ENCODE results near the gene PGBD1.
"Not testable (repeated sequence)": the region's sequence is repeated elsewhere in the genome, so short reads cannot be mapped to it uniquely, and the experiment has no call there.

DNA sequence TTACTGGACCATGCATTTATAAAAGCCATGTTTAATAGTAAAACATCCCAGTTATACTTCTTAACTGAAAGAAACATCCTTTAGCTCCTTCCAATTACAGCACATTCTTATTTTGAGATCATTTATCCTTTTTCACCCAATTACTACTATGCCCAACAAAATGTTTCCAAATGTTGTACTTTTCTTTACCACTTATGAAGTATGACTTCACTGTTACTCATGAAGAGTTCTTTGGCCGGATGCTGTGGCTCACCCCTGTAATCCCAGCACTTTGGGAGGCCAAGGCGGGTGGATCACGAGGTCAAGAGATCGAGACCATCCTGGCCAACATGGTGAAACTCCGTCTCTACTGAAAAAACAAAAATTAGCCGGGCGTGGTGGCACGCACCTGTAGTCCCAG, 36.5 kb downstream of the PGBD1 start:
- TF ChIP-seq EZH2 (IDR thresholded peaks at IDR 0.05), result not testable (repeated sequence)
- TF ChIP-seq, protein P1, sequence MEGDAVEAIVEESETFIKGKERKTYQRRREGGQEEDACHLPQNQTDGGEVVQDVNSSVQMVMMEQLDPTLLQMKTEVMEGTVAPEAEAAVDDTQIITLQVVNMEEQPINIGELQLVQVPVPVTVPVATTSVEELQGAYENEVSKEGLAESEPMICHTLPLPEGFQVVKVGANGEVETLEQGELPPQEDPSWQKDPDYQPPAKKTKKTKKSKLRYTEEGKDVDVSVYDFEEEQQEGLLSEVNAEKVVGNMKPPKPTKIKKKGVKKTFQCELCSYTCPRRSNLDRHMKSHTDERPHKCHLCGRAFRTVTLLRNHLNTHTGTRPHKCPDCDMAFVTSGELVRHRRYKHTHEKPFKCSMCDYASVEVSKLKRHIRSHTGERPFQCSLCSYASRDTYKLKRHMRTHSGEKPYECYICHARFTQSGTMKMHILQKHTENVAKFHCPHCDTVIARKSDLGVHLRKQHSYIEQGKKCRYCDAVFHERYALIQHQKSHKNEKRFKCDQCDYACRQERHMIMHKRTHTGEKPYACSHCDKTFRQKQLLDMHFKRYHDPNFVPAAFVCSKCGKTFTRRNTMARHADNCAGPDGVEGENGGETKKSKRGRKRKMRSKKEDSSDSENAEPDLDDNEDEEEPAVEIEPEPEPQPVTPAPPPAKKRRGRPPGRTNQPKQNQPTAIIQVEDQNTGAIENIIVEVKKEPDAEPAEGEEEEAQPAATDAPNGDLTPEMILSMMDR (IDR thresholded peaks at IDR 0.05), result not testable (repeated sequence)

Data from neural progenitor cell (in vitro differentiated cells).